OCI-LY1 (cell line): ENCODE measurements around the gene TMEM181.
A peak's percentile ranks its signal among the peaks of the same experiment; 100 is the strongest.

Experiments
- H2AFZ ChIP-seq: fragments of 200-600 bp; sonication (generic), shearing (Covaris generic); 2 replicates; pipeline ENCODE4 v1.6.0; 2014; ENCODE audit warnings: antibody characterized with exemption, mild to moderate bottlenecking, low read length
- H3F3A ChIP-seq: fragments of 200-600 bp; sonication (generic), shearing (Covaris generic); 2 replicates; pipeline ENCODE4 v1.6.0; 2014; ENCODE audit warnings: mild to moderate bottlenecking, antibody characterized with exemption, low read length, moderate library complexity; ENCODE audit not compliant: insufficient read depth
- H3K27ac ChIP-seq: fragments of 200-600 bp; sonication (generic); 2 replicates; pipeline ENCODE4 v1.5.1; 2014; ENCODE audit warnings: low read length, mixed run types, mild to moderate bottlenecking, low read depth; ENCODE audit not compliant: poor library complexity, severe bottlenecking
- H3K27me3 ChIP-seq: fragments of 200-600 bp; sonication (generic); 2 replicates; pipeline ENCODE4 v1.6.0; 2014; ENCODE audit warnings: antibody characterized with exemption, mild to moderate bottlenecking, low read length, moderate library complexity; ENCODE audit not compliant: insufficient read depth
- H3K36me3 ChIP-seq: fragments of 200-600 bp; sonication (generic); 2 replicates; pipeline ENCODE4 v1.6.1; 2014; ENCODE audit warnings: mild to moderate bottlenecking, antibody characterized with exemption, low read length, moderate library complexity, mixed read lengths; ENCODE audit not compliant: insufficient read depth
- H3K4me1 ChIP-seq: fragments of 200-600 bp; sonication (generic); 2 replicates; pipeline ENCODE4 v1.5.1; 2014; ENCODE audit warnings: mild to moderate bottlenecking, low read length, moderate library complexity; ENCODE audit not compliant: insufficient read depth, severe bottlenecking
- H3K4me2 ChIP-seq: fragments of 200-600 bp; sonication (generic), shearing (Covaris generic); 2 replicates; pipeline ENCODE4 v1.6.1; 2014; ENCODE audit warnings: low read length
- H3K4me3 ChIP-seq: fragments of 200-600 bp; sonication (generic); 2 replicates; pipeline ENCODE4 v1.5.1; 2014; ENCODE audit warnings: low read length, low read depth, mild to moderate bottlenecking, mixed read lengths; ENCODE audit not compliant: poor library complexity, severe bottlenecking
- H3K79me2 ChIP-seq: fragments of 200-600 bp; shearing (Covaris generic); 2 replicates; pipeline ENCODE4 v1.6.1; 2016; ENCODE audit warnings: mixed run types, low read length, mixed read lengths; ENCODE audit not compliant: insufficient read depth
- H3K9ac ChIP-seq: fragments of 200-600 bp; sonication (generic), shearing (Covaris generic); 2 replicates; pipeline ENCODE4 v1.6.1; 2014; ENCODE audit warnings: mild to moderate bottlenecking, low read length, mixed read lengths
- H3K9me2 ChIP-seq: fragments of 200-600 bp; sonication (generic), shearing (Covaris generic); 2 replicates; pipeline ENCODE4 v1.6.1; 2014; ENCODE audit warnings: low read depth, mild to moderate bottlenecking, low read length, mixed read lengths
- H3K9me3 ChIP-seq: fragments of 200-600 bp; shearing (Covaris generic); 2 replicates; pipeline ENCODE4 v1.6.1; 2014; ENCODE audit warnings: low read length, mixed read lengths
- H4K20me1 ChIP-seq: fragments of 200-600 bp; sonication (generic), shearing (Covaris generic); 2 replicates; pipeline ENCODE4 v1.6.0; 2016; ENCODE audit warnings: mild to moderate bottlenecking, low read length; ENCODE audit not compliant: insufficient read depth
- EZH2 ChIP-seq: fragments of 200-600 bp; sonication (generic), shearing (Covaris generic); IDR thresholded peaks from 2 replicates; pipeline ENCODE4 v1.8.0; 2017; ENCODE audit warnings: borderline replicate concordance, mixed run types, mild to moderate bottlenecking, antibody characterized with exemption, low read length, moderate library complexity, mixed read lengths
- TF ChIP-seq, protein P1 (sequence below): fragments of 200-600 bp; sonication (generic), shearing (Covaris generic); IDR thresholded peaks from 2 replicates; pipeline ENCODE4 v1.5.1; 2017; ENCODE audit warnings: mild to moderate bottlenecking, antibody characterized with exemption, low read length, moderate library complexity, mixed read lengths

The TMEM181 gene, protein sequence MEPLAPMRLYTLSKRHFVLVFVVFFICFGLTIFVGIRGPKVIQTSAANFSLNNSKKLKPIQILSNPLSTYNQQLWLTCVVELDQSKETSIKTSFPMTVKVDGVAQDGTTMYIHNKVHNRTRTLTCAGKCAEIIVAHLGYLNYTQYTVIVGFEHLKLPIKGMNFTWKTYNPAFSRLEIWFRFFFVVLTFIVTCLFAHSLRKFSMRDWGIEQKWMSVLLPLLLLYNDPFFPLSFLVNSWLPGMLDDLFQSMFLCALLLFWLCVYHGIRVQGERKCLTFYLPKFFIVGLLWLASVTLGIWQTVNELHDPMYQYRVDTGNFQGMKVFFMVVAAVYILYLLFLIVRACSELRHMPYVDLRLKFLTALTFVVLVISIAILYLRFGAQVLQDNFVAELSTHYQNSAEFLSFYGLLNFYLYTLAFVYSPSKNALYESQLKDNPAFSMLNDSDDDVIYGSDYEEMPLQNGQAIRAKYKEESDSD

DNA sequence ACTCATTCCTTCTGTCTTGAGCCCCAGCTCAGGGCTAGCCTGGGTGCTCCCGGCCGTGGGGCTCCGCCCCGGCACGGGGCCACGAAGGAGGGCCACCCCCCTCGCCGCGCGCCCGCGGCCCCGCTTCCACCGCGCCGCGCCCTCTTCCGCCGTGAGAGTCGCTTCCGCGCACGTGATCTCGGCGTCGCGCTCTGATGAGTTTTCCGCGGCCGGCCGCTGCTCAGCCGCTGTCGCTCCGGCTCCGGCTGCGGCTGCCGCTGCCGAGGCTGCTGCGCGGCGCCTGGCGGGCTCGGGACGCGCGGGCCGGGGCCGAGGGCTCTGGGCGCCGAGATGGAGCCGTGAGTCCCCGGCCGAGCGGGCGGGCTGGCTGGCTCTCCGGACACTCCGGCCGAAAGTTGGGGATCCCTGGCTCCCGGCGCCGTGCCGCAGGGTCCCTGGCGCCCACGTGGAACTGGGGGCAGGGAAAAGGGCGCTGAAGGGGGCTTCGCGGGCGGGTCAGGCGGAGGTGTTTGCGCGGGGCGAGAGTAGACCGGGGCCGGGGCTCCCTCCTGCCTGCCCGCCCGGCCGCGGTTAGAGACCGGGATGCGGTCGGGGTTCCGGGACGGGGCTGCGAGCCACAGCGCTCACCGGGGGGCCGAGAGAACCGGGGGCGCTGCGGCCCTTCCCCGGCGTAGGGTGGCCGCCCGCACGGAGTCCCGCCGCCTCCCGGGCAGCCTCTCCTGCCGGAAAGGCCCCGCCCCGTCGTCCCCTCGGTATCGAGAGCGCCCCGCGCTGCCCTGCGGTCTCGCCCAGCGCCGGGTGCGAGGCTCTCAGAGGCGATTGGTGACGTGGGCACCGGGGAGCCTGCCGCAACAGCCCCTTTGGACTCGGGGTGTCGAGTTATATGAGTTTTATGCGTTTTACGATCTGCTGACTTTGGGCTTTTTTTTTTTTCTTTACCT is at the start of gene TMEM181:
TSS of gene TMEM181 (plus strand) at position 197 of the 941 bp plus-strand sequence. CDS start at position 331, 134 bp downstream.
- Histone ChIP-seq H3K27me3 (no peaks in the 10 kb centered on the region), H3K27ac (peak within 1 kb of the TSS; percentile 54), H2AFZ (peak within 1 kb of the TSS; percentile 92; the same call in 1 of the 2 replicates)

DNA sequence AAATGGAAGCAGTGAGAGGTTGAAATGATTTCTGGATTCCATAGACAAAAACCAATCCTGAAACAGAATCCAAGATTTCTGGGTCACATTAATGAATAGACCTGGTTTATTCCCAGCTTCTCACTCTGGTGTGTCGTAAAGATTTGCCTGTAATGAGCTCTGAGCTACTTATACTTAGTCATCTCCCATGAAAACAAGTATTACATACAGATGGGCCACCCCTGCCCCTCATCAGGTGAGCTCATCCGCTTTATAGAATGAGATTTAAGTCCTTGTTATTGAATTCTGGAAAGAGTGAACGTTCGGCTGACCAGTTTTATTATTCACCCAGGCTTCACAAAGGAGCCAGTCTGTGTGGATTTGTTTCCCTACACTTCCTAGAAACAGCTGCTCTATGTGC is 47.1 kb upstream of the TMEM181 start:
- Histone ChIP-seq H3K36me3 (peaks cover 9% of the 10 kb centered on the region; the same call in 1 of the 2 replicates), H3K9me2 (no peaks in the 10 kb centered on the region), H3K79me2 (no peaks in the 10 kb centered on the region), H3K9me3 (no peaks in the 10 kb centered on the region), H3K4me1 (peaks cover 5% of the 10 kb centered on the region), H3F3A (no peaks in the 10 kb centered on the region), H3K9ac (no peak overlapping the region), H4K20me1 (no peaks in the 10 kb centered on the region), H3K4me2 (no peak overlapping the region), H3K27ac (no peak overlapping the region), H3K27me3 (no peaks in the 10 kb centered on the region), H2AFZ (no peak overlapping the region), H3K4me3 (no peak overlapping the region)
- no peak for TF ChIP-seq EZH2
- TF ChIP-seq, protein P1, sequence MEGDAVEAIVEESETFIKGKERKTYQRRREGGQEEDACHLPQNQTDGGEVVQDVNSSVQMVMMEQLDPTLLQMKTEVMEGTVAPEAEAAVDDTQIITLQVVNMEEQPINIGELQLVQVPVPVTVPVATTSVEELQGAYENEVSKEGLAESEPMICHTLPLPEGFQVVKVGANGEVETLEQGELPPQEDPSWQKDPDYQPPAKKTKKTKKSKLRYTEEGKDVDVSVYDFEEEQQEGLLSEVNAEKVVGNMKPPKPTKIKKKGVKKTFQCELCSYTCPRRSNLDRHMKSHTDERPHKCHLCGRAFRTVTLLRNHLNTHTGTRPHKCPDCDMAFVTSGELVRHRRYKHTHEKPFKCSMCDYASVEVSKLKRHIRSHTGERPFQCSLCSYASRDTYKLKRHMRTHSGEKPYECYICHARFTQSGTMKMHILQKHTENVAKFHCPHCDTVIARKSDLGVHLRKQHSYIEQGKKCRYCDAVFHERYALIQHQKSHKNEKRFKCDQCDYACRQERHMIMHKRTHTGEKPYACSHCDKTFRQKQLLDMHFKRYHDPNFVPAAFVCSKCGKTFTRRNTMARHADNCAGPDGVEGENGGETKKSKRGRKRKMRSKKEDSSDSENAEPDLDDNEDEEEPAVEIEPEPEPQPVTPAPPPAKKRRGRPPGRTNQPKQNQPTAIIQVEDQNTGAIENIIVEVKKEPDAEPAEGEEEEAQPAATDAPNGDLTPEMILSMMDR: no peak

More for the DNA sequence above, at the start of gene TMEM181:
- Histone ChIP-seq H3K79me2 (no peaks in the 10 kb centered on the region), H3K36me3 (no peaks in the 10 kb centered on the region; the same call in 1 of the 2 replicates), H4K20me1 (no peaks in the 10 kb centered on the region), H3F3A (no peaks in the 10 kb centered on the region), H3K9me3 (no peaks in the 10 kb centered on the region), H3K4me1 (peaks cover 51% of the 10 kb centered on the region), H3K4me2 (peak within 1 kb of the TSS; percentile 97), H3K4me3 (peak within 1 kb of the TSS; percentile 87), H3K9ac (peak within 1 kb of the TSS; percentile 95), H3K9me2 (no peaks in the 10 kb centered on the region)
- TF ChIP-seq, protein P1: no peak
- TF ChIP-seq EZH2: no peak

DNA sequence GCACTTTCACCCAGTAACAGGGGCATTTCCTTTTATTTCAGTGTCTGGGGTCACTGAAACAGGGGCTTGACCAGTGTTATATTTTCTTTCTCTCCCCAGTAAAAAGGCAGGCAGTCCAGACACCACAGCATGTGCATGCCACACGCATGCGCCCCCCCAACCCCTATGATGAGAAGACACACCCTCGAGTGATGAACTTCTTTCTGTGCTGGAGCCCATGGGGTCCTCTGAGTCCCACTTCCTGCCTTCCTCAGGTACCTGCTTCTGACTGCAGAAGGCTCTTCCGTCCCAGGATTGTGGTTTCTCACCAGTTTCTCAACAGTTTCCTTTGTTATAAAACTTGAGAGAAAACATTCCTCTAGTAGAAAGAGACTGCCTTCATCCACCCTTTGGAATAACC is 45.7 kb upstream of the TMEM181 start:
- Histone ChIP-seq H3K4me1 (peaks cover 16% of the 10 kb centered on the region), H4K20me1 (no peaks in the 10 kb centered on the region), H3K9me2 (no peaks in the 10 kb centered on the region), H3K9me3 (no peaks in the 10 kb centered on the region), H3K27me3 (no peaks in the 10 kb centered on the region), H3F3A (no peaks in the 10 kb centered on the region), H3K9ac (no peak overlapping the region), H3K79me2 (no peaks in the 10 kb centered on the region), H2AFZ (no peak overlapping the region), H3K36me3 (peaks cover 4% of the 10 kb centered on the region; the same call in 1 of the 2 replicates), H3K4me2 (no peak overlapping the region), H3K27ac (no peak overlapping the region), H3K4me3 (no peak overlapping the region)
- no peak for TF ChIP-seq EZH2
- TF ChIP-seq, protein P1: no peak
